ENCODE measurements around the gene NFAM1. TPM values are rescaled to one million over a fixed set of nuclear protein-coding genes. Genes with fewer than 3 reads are reported as not detected.

Gene NFAM1
- total RNA-seq, 2 donors from 2014 or later, result 3.7 to 6.7 TPM

DNA sequence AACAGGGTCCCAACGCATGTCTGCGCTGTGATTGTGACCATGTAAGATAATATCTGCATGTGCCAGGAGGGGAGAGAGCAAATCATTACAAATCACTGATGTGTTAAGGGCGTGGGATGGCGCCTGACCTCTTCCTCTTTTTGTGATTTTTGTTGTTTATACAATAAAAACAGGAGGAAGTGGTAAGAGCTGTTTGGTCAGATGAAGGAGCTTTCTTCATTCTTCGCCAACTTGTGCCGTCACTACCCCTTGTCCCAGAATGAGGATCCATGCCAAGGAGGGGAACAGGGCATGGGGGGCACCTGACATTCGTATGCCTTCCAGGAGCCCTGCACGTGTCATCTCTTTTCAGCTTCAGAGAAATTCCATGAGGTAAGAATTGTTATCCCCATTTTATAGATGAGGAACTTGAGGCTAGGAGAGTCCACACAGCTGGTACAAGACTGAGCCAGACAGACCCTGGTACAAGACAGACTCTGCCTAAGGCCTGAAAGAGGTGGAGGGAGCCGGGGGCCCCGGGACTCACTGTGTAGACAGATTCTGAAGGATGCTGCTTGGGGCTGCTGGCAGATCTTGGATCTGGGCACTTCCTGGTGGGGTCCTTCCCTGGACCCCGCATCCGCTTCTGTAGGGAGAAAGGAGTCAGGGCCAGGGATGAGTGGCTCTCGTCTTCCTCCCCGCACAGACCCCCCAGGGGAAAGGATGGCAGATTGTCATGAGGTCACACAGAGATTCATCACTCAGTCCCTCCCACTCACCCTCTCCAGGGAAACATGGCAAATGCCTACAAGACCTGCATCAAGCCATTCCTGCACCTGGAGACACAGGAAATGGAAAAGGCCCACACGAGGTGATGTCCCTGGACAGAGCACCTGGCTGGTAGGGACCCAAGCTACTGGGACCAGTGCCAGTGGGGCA is 34.6 kb downstream of the NFAM1 start:
- DNase-seq (ENCODE audit: low spot score), result no peak
- intact Hi-C loops (cut with DNase I), result no loop called here

DNA sequence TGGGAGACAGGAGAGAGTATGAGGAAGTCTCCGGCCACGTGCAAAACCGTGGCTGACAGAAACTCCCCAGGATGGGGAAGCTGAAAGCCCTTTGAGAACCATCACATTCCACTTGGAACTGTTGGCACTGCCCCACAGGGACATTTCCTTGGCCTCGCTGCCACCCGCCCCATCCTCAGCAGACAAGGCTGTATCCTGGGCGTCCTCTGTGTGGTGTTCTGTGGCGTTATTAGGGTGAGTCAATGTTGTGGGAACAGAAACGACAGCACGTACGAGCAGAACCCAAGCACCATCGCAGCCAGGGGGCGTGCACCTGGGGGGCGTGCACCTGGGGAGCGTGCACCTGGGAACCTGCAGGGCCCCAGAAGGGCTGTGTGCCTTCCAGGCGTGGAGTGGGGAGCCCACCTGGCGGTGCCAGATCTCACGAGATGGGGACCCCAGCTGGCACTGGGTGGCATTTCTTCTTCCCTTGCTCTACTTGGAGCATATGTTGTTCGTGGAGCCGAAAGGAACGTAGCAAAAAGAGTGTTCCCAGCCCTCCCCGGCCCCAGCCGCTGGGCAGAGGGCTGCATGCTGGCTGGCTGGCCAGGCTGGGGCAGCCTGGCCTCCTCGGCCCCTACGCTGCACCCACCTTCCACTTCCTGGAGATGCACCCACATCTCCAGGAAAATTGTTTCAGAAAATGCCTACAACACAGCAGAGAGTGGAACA is 35.4 kb downstream of the NFAM1 start:
- intact Hi-C loops (cut with DNase I), result no loop called here
- no peak for DNase-seq (ENCODE audit: low spot score)

DNA sequence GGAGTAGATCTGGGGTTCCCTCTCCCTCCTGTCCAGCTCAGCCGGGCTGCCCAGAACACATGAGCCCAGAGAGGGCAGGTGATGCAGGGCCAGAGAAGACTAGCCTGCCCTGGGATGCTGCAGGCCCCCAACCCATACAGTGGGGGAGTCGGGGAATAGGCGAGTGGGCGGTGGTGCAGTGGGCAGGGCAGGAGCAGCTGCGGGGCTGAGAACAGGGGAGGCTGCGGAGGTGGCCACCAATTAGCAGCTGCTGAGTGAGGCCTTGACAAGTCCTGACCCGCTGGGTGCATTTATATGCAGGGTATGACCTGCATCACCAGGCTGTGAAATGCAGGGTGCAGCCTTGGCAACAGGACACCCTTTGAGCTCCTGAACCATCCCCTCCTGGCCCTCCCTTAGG is 43.1 kb downstream of the NFAM1 start:
- intact Hi-C loops (cut with DNase I), result no loop called here

GRCh38 chr22:42388130-42388797 is 43.9 kb downstream of the NFAM1 start:
- no peak for DNase-seq (ENCODE audit: low spot score)
- intact Hi-C loops (cut with DNase I), result no loop called here

More for the DNA sequence above, 43.1 kb downstream of the NFAM1 start:
- DNase-seq (ENCODE audit: low spot score), result no peak

DNA sequence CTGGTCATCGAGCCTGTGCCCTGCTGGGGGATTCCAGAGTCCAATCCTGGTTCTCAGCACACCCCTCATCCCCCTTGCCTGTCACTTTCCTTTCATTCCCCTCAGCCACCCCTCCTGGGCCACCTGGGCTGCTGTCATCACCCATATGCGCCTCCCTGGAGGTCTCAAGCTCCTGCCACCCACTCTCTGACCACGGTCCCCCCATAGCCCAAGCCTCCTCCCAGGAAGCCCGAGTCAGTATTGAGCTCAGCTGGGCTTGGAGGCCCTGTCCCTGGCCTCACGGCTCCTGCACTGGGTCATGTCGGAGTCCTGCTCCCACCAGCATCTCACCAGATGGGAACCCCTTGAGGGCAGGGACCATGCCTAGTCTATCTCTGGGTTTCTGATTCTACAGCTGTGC is 44.6 kb downstream of the NFAM1 start:
- intact Hi-C loops (cut with DNase I), result no loop called here
- DNase-seq (ENCODE audit: low spot score), result no peak

DNA sequence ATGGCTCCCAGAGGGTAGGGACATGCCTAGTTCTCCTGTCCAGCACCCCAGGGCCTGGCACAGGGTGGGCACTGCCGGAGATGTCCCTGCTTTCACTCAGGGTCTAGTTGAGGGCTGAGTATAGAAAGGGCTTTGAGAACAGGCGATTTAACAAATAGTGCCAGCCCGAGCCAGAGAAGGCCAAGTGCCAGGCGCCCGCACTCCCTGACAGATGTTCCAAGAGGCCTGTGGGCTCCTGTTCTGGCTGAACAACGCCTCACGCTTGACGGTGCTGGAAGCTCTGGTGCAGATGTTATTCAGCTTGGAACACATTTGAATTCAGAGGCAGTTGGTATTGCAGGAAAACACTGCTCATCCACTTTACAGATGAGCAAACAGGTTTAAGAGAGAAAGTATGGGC is 46.5 kb downstream of the NFAM1 start:
- no peak for DNase-seq (ENCODE audit: low spot score)
- intact Hi-C loops (cut with DNase I), result no loop called here

DNA sequence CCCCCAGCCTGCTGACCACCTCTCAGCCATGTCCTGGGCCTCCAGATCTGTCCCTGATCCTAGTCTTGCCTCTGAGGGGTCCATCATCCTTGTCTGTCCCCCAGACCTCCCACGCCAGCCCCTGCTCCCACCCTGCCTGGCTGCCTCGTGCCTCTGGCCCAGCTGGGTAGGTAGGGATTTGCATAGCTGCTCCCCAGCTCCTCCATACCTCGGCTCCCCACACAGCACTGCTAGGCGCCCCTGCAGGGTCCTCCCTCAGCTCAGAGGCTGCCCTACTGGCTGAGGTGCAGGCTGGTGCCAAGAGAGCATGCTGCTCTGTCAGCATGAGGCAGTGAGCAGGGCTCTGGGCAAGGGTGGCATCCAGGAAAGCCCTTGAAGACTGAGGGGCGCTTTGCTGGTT is 47.7 kb downstream of the NFAM1 start:
- intact Hi-C loops (cut with DNase I), result no loop called here
- no peak for DNase-seq (ENCODE audit: low spot score)

DNA sequence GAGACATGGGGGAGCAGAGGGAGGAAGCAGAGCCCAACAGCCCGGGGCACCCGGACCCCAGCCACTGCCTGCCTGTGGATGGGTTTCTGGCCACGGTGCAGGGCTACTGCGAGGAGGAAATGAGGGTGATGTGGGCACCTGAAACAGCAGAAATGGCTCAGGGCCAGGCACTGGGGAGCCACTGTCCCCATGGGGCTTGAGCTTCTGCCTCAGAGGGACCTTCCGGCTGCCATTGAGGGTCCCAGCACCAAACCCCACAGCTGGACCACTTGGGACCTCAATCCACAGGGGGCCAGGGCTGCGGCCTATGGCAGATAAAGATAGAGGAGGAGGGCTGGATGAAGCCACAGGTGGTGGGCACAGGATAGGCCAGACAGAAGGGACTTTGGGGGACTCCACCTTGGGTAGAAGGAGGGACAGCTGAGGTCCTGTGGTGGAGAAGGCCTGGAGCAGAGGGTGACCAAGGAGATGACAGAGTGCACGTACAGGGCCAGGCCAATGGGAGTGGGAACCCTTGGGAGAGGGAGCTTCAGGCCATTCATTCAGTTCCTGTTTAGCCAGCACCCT is 48.3 kb downstream of the NFAM1 start:
- intact Hi-C loops (cut with DNase I), result no loop called here
- no peak for DNase-seq (ENCODE audit: low spot score)

- DNase-seq (ENCODE audit: low spot score), result no peak
- intact Hi-C loops (cut with DNase I), result no loop called here
Measured at GRCh38 chr22:42383287-42383686, 48.9 kb downstream of the NFAM1 start.

DNA sequence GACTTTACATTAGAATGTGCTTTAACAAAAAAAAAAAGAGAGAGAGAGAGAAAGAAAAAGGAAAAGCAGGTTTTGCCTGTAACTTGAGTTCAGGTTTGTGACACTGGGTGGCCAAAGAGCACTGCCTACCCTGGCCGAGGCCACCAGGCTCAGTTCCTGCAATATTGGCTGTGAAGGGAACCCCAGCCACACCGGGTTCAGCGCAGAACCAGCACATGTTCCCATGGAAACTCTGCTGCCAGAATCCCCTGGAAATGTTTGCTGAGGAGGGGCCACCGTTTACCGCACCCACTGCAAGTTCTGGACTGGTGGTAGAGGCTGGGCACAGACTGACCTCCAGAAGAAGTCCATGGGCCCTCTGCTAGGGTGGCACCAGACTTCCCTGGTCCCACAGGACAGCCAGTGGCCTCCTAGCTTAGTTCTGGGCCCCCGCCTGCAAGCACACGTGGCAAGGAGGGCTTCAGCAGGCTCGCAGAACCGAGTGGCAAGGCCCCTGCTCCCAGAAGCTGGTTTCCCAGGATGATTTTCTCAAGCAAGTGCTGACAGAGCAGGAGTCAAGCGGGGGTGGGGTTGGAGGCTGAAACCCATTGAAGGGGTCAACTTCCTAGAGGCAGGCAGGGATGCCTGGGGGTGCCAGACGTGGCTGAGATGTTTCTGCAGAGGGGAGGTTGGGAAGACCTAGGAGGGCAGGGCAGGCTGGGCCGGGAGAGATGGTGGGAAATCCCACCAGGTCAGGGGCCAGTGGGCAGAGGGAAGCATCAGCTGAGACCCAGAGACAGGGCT is 51.2 kb downstream of the NFAM1 start:
- intact Hi-C loops (cut with DNase I), result no loop called here
- DNase-seq (ENCODE audit: low spot score), result no peak

- no peak for DNase-seq (ENCODE audit: low spot score)
- intact Hi-C loops (cut with DNase I), result no loop called here
Measured at GRCh38 chr22:42379966-42380537, 52.2 kb downstream of the NFAM1 start.

- DNase-seq (ENCODE audit: low spot score), result peak; percentile 92
- intact Hi-C loops (cut with DNase I), result no loop called here
Measured at GRCh38 chr22:42376711-42377554, 55.3 kb downstream of the NFAM1 start.

DNA sequence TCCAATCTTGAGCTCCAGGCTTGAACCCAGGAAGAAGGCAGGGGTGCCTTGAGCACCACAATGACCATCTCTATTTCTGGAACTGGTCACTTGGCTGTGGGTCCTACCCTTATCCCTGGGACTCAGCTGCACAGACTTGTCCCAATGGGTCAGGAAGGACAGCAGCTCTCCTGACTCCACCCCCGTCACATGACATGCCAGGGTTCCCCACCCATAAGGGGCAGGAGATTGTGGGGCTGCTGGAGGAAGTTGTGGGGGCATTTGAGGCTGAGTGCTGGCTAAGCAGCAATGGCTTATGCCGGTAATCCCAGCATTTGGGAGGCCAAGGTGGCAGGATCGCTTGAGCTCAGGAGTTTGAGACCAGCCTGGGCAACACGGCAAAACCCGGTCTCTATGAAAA is 56.2 kb downstream of the NFAM1 start:
- intact Hi-C loops (cut with DNase I), result no loop called here
- DNase-seq (ENCODE audit: low spot score), result no peak

- intact Hi-C loops (cut with DNase I), result no loop called here
Measured at GRCh38 chr22:42372976-42373375, 59.2 kb downstream of the NFAM1 start.

GRCh38 chr22:42371501-42371900 is 60.7 kb downstream of the NFAM1 start:
- intact Hi-C loops (cut with DNase I), result no loop called here

More at GRCh38 chr22:42372976-42373375, 59.2 kb downstream of the NFAM1 start:
- no peak for DNase-seq (ENCODE audit: low spot score)

GRCh38 chr22:42371099-42371498 is 61.1 kb downstream of the NFAM1 start:
- DNase-seq (ENCODE audit: low spot score), result no peak
- intact Hi-C loops (cut with DNase I), result no loop called here

More at GRCh38 chr22:42371501-42371900, 60.7 kb downstream of the NFAM1 start:
- no peak for DNase-seq (ENCODE audit: low spot score)

GRCh38 chr22:42369250-42370041 is 62.8 kb downstream of the NFAM1 start:
- DNase-seq (ENCODE audit: low spot score), result peak; percentile 96
- intact Hi-C loops (cut with DNase I), result no loop called here
